ENCODE data around the gene COQ8A.

The COQ8A gene

DNA sequence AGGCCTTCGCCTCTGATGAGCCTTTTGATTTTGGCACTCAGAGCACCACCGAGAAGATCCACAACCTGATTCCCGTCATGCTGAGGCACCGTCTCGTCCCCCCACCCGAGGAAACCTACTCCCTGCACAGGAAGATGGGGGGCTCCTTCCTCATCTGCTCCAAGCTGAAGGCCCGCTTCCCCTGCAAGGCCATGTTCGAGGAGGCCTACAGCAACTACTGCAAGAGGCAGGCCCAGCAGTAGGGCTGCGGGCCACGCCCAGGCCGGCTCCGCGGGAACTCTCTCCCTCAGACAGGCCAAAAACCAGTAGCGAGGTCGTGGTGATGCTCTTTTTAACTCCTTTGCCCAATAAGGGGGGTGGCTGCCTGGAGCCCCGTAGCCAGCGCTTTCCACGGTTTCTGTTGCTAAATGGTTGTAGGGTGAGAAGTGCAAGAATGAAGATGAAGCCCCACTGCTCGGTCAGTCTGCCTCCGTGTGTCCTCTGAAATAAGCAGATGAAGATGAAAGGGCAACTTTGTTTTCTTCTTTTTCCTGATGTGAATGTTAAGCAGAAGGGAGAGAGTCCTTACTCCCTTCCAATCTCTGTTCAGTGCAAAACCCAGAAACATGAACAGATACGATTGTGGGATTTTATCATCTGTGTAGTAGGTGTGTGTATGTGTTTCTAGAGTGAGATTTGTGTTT is 46.5 kb downstream of the COQ8A start:
- H3K4me3 ChIP-seq (ENCODE audit: low read depth, low read length): no peak overlapping the region
- H3K9me3 ChIP-seq (ENCODE audit: control insufficient read depth, insufficient read depth, low read depth, low read length): no peaks in the 10 kb centered on the region
- H3K4me1 ChIP-seq (ENCODE audit: control insufficient read depth, insufficient read depth, low read length): no peaks in the 10 kb centered on the region
- no peaks in the 10 kb centered on the region for H3K27me3 ChIP-seq (ENCODE audit: control insufficient read depth, insufficient read depth, low read length)
- no peak overlapping the region for H3K27ac ChIP-seq (ENCODE audit: low read depth, low read length)
- H3K36me3 ChIP-seq (ENCODE audit: control insufficient read depth, insufficient read depth, low read length): peaks cover 27% of the 10 kb centered on the region
- H3K9ac ChIP-seq (ENCODE audit: low read length): no peak overlapping the region

GRCh38 chr1:226987179-226987536 is 47.1 kb downstream of the COQ8A start:
- H3K27ac ChIP-seq (ENCODE audit: low read depth, low read length): no peak overlapping the region
- peaks cover 27% of the 10 kb centered on the region for H3K36me3 ChIP-seq (ENCODE audit: control insufficient read depth, insufficient read depth, low read length)
- H3K27me3 ChIP-seq (ENCODE audit: control insufficient read depth, insufficient read depth, low read length): no peaks in the 10 kb centered on the region
- H3K9ac ChIP-seq (ENCODE audit: low read length): no peak overlapping the region
- H3K4me1 ChIP-seq (ENCODE audit: control insufficient read depth, insufficient read depth, low read length): no peaks in the 10 kb centered on the region
- no peaks in the 10 kb centered on the region for H3K9me3 ChIP-seq (ENCODE audit: control insufficient read depth, insufficient read depth, low read depth, low read length)
- no peak overlapping the region for H3K4me3 ChIP-seq (ENCODE audit: low read depth, low read length)

- H3K9ac ChIP-seq (ENCODE audit: low read length): no peak overlapping the region
- peaks cover 27% of the 10 kb centered on the region for H3K36me3 ChIP-seq (ENCODE audit: control insufficient read depth, insufficient read depth, low read length)
Measured at GRCh38 chr1:226987623-226988333, 47.7 kb downstream of the COQ8A start.

GRCh38 chr1:226988334-226988666 is 48.2 kb downstream of the COQ8A start:
- no peaks in the 10 kb centered on the region for H3K9me3 ChIP-seq (ENCODE audit: control insufficient read depth, insufficient read depth, low read depth, low read length)
- peaks cover 27% of the 10 kb centered on the region for H3K36me3 ChIP-seq (ENCODE audit: control insufficient read depth, insufficient read depth, low read length)
- H3K9ac ChIP-seq (ENCODE audit: low read length): no peak overlapping the region
- no peak overlapping the region for H3K27ac ChIP-seq (ENCODE audit: low read depth, low read length)
- H3K27me3 ChIP-seq (ENCODE audit: control insufficient read depth, insufficient read depth, low read length): no peaks in the 10 kb centered on the region
- H3K4me3 ChIP-seq (ENCODE audit: low read depth, low read length): no peak overlapping the region
- no peaks in the 10 kb centered on the region for H3K4me1 ChIP-seq (ENCODE audit: control insufficient read depth, insufficient read depth, low read length)

More at GRCh38 chr1:226987623-226988333, 47.7 kb downstream of the COQ8A start:
- Histone ChIP-seq H3K9me3 (ENCODE audit: control insufficient read depth, insufficient read depth, low read depth, low read length) (no peaks in the 10 kb centered on the region), H3K4me1 (ENCODE audit: control insufficient read depth, insufficient read depth, low read length) (no peaks in the 10 kb centered on the region), H3K27ac (ENCODE audit: low read depth, low read length) (no peak overlapping the region), H3K27me3 (ENCODE audit: control insufficient read depth, insufficient read depth, low read length) (no peaks in the 10 kb centered on the region), H3K4me3 (ENCODE audit: low read depth, low read length) (no peak overlapping the region)

DNA sequence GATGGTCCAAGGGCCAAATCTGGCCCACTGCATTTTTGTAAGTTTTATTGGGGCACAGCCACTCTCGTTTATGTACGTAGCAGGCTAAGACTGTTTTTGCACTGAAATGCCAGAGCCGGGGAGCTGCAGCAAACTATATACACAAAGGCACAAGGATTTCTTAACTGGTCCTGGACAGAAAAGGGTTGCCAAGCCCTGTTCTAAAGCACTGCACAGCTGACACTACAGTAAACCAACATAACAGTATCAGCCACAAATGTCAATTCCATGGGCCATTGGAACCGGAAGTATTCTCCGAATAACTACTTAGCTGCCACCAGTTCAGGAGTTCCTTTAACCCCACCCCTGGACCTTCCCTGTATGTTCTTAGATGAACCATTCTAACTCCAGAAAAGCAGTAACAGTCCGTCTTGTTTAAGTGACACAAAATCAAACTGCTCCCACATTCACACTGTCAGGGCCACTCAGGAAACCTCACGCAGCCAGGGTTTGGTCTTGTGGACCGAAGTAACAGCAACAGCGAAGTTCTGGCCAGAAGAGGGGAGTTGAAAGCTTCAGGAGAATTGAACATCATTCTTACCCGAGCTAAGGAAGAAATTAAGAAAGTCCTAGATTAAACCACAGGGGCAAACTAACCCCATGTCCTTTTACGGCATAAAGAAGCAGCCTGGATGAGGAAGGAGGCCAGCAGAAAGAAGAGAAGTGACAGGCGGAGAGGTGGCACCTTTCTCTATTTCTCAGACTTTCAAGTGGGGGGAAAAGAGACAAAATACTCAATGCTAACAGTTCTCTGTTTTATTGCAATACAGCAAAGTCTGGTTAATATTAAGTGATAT is 49.2 kb downstream of the COQ8A start:
- Histone ChIP-seq H3K9ac (ENCODE audit: low read length) (no peak overlapping the region), H3K4me1 (ENCODE audit: control insufficient read depth, insufficient read depth, low read length) (no peaks in the 10 kb centered on the region)

DNA sequence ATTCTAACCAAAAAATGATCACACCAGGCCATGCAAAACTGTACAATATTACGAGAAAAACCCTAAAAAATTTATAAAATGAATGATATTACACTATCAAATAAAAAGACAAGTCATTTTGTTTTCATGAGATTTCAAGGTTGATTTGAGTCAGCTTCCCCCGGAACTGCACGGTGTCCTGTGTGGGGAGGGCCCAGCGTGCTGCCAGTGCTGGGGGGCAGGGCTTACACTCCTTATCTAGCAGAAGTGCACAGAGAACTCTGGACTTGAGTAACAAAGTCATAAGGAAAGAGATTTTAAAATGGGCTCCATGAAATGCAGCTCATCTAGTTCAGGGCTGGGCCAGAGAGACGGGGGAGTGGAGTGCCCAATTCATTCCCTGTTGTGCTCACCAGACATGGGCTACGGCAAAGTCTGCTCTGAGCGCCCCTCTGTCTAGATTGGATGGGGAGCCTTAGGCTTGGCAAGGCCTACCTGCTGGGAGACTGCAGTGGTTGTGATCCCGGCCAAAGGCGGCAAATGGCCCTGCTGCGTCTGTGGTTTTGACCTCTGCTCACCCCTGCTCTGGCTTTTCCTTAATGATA is 50.1 kb downstream of the COQ8A start:
- Histone ChIP-seq H3K4me3 (ENCODE audit: low read depth, low read length) (no peak overlapping the region), H3K27me3 (ENCODE audit: control insufficient read depth, insufficient read depth, low read length) (no peaks in the 10 kb centered on the region), H3K4me1 (ENCODE audit: control insufficient read depth, insufficient read depth, low read length) (peaks cover 3% of the 10 kb centered on the region; the same call in 1 of the 2 replicates), H3K36me3 (ENCODE audit: control insufficient read depth, insufficient read depth, low read length) (peaks cover 28% of the 10 kb centered on the region), H3K27ac (ENCODE audit: low read depth, low read length) (no peak overlapping the region), H3K9ac (ENCODE audit: low read length) (no peak overlapping the region), H3K9me3 (ENCODE audit: control insufficient read depth, insufficient read depth, low read depth, low read length) (no peaks in the 10 kb centered on the region)

More for the DNA sequence above, 49.2 kb downstream of the COQ8A start:
- Histone ChIP-seq H3K27me3 (ENCODE audit: control insufficient read depth, insufficient read depth, low read length) (no peaks in the 10 kb centered on the region), H3K9me3 (ENCODE audit: control insufficient read depth, insufficient read depth, low read depth, low read length) (no peaks in the 10 kb centered on the region), H3K27ac (ENCODE audit: low read depth, low read length) (no peak overlapping the region), H3K4me3 (ENCODE audit: low read depth, low read length) (no peak overlapping the region), H3K36me3 (ENCODE audit: control insufficient read depth, insufficient read depth, low read length) (peaks cover 30% of the 10 kb centered on the region)

DNA sequence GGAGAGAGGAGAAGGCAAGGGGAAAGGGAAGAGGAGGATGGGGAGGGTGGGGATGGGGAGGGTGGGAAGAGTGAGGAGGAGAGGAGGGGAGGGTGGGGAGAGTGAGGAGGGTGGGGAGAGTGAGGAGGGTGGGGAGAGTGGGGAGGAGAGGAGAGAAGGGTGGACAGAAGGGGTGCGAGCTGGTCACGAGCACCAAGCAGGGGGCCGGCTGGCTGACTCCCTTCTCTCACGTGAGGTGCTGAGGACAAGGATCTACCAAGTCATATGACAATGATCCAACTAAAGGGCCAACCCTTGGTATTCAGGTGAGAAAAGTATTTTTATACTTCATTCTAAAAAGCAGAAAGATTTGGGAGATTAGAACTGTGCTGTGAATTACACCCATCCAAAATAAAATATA is 51.8 kb downstream of the COQ8A start:
- no peak overlapping the region for H3K4me3 ChIP-seq (ENCODE audit: low read depth, low read length)
- H3K27me3 ChIP-seq (ENCODE audit: control insufficient read depth, insufficient read depth, low read length): no peaks in the 10 kb centered on the region
- H3K9me3 ChIP-seq (ENCODE audit: control insufficient read depth, insufficient read depth, low read depth, low read length): no peaks in the 10 kb centered on the region
- peaks cover 3% of the 10 kb centered on the region; the same call in 1 of the 2 replicates for H3K4me1 ChIP-seq (ENCODE audit: control insufficient read depth, insufficient read depth, low read length)
- peaks cover 14% of the 10 kb centered on the region for H3K36me3 ChIP-seq (ENCODE audit: control insufficient read depth, insufficient read depth, low read length)
- H3K27ac ChIP-seq (ENCODE audit: low read depth, low read length): no peak overlapping the region
- H3K9ac ChIP-seq (ENCODE audit: low read length): no peak overlapping the region

DNA sequence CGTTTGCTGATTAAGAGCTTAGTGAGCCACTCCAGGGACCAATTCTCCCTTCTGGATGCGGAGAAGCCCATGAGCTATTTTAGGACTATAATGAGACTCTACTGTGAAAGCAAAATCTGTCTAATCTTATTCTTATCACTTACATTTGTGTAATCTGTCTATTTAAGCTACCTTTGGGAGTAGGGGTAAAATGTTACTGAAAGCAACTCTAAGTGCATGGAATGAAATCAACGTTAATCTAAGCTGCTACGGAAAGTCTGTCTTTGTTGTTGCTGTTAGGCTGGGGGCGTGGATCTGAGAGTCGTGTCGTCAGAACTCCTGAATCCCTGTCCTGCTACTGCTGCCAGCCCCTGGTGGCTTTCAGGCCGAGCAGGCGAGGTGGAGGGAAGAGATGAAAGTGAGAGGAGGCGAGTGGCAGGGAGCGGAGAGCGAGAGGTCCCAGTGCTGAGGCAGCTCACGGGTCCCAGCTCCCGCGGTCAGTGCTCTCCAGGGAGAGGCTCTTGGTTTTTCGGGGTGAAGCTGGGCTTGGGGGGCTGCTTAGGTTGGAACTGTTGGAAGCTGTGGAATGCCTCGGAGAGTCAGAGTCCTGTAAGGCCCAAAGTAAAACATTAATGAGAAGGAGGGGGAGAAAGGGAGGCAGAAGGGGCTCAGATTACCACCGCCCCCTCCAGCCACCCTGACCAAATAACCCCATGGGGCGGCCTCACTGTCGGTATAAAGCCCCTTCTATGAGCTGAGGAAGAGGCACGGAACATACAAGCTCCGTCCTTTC is 53.9 kb downstream of the COQ8A start:
- H3K4me3 ChIP-seq (ENCODE audit: low read depth, low read length): no peak overlapping the region
- H3K27ac ChIP-seq (ENCODE audit: low read depth, low read length): no peak overlapping the region
- H3K36me3 ChIP-seq (ENCODE audit: control insufficient read depth, insufficient read depth, low read length): peaks cover 5% of the 10 kb centered on the region; the same call in 1 of the 2 replicates

DNA sequence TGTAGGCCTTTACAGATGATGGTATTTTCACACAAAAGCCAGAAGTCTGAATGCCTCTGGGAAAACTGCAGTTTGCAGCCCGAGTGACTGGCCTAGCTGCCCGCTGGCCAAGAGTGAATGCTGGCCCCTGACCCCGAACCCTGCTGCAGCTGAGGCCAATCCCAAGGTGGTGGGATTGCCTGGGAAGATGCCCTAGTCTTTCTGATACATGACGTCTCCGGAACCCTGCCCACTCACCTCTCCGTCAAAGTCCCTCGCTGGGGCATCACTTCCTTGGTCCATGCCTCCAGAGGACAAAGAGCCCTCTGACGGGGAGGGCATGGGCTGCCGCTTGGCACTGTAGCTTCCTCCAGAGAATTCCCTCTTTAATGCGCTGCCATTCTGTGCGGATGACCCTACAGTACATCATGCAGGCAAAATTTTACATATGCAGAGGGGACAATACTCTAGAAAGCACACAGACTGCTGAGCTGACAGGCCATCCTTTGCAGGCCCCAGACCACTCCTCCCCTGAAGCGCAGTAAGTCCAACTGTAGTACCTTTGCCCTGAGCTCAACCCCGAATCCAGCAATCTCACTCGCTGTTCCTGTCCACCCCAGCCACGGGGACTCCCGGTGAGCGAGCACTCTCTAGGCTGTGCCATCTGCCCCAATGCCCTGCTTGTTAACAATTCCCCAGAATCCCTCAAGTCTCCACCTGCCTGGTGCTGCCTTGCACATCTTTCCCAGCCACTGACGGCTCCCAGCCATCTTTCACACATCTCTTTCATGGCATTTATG is 54.7 kb downstream of the COQ8A start:
- Histone ChIP-seq H3K9ac (ENCODE audit: low read length) (no peak overlapping the region), H3K27ac (ENCODE audit: low read depth, low read length) (no peak overlapping the region), H3K27me3 (ENCODE audit: control insufficient read depth, insufficient read depth, low read length) (no peaks in the 10 kb centered on the region), H3K36me3 (ENCODE audit: control insufficient read depth, insufficient read depth, low read length) (peaks cover 5% of the 10 kb centered on the region; the same call in 1 of the 2 replicates), H3K9me3 (ENCODE audit: control insufficient read depth, insufficient read depth, low read depth, low read length) (no peaks in the 10 kb centered on the region), H3K4me1 (ENCODE audit: control insufficient read depth, insufficient read depth, low read length) (peaks cover 3% of the 10 kb centered on the region; the same call in 1 of the 2 replicates), H3K4me3 (ENCODE audit: low read depth, low read length) (no peak overlapping the region)

More for the DNA sequence above, 53.9 kb downstream of the COQ8A start:
- H3K4me1 ChIP-seq (ENCODE audit: control insufficient read depth, insufficient read depth, low read length): peaks cover 3% of the 10 kb centered on the region; the same call in 1 of the 2 replicates
- no peaks in the 10 kb centered on the region for H3K9me3 ChIP-seq (ENCODE audit: control insufficient read depth, insufficient read depth, low read depth, low read length)
- H3K27me3 ChIP-seq (ENCODE audit: control insufficient read depth, insufficient read depth, low read length): no peaks in the 10 kb centered on the region
- no peak overlapping the region for H3K9ac ChIP-seq (ENCODE audit: low read length)

Data from HUES6 (cell line).